Common myeloid progenitor, CD34-positive (primary cell): ENCODE results near the gene YPEL3.

ENCODE experiments used
- CTCF ChIA-PET: fragments of 350-600 bp; sonication (Branson Sonifier 250); formaldehyde crosslinking; loops from one replicate; lab custom pipeline; 2021; ENCODE audit warnings: antibody characterized with exemption; lab: Charles Lee
- POLR2A ChIA-PET: fragments of 350-600 bp; sonication (Branson Sonifier 250); formaldehyde crosslinking; loops from one replicate; lab custom pipeline; 2021; ENCODE audit warnings: antibody characterized with exemption; lab: Charles Lee
- DNase-seq, 3 donors: peaks; one replicate each; pipeline versions ENCODE4 v3.0.0 to v3.0.0-alpha.2; 2013
- H3K27ac ChIP-seq, 2 experiments: 1 replicate in 1 of 2; 2 replicates in 1 of 2; pipeline ENCODE4 v1.7.0; 2013; ENCODE audit warnings: inconsistent platforms in 2 of 2, low read length in 2 of 2, mild to moderate bottlenecking in 2 of 2, low read depth in 1 of 2, moderate library complexity in 1 of 2; ENCODE audit not compliant: severe bottlenecking in 2 of 2, insufficient read depth in 1 of 2, poor library complexity in 1 of 2
- H3K27me3 ChIP-seq, 5 experiments: replicated peaks in 2 of 5; 1 replicate in 3 of 5; 2 replicates in 2 of 5; pipeline versions ENCODE4 v1.6.1 to v1.7.0; 2013; ENCODE audit warnings: low read length in 4 of 5, mild to moderate bottlenecking in 2 of 5, moderate library complexity in 2 of 5, inconsistent platforms in 1 of 5; ENCODE audit not compliant: insufficient read depth in 5 of 5, control insufficient read depth in 4 of 5
- H3K36me3 ChIP-seq, 4 experiments: 1 replicate in 2 of 4; 2 replicates in 2 of 4; pipeline versions ENCODE4 v1.6.1 to v1.7.0; 2013; ENCODE audit warnings: low read length in 3 of 4, control low read depth in 1 of 4, mild to moderate bottlenecking in 1 of 4; ENCODE audit not compliant: control insufficient read depth in 4 of 4, insufficient read depth in 4 of 4
- H3K4me1 ChIP-seq, 4 experiments: 1 replicate in 3 of 4; 2 replicates in 1 of 4; pipeline versions ENCODE4 v1.6.1 to v1.7.1; 2013; ENCODE audit warnings: low read length in 3 of 4, mild to moderate bottlenecking in 3 of 4, control low read depth in 1 of 4, inconsistent platforms in 1 of 4, moderate library complexity in 1 of 4; ENCODE audit not compliant: control insufficient read depth in 4 of 4, insufficient read depth in 4 of 4; ENCODE audit errors: control extremely low read depth in 1 of 4
- H3K4me3 ChIP-seq, 7 experiments: 1 replicate in 4 of 7; 2 replicates in 3 of 7; pipeline versions ENCODE4 v1.5.1 to v1.7.0; 2013; ENCODE audit warnings: mild to moderate bottlenecking in 7 of 7, low read length in 6 of 7, moderate library complexity in 6 of 7, inconsistent platforms in 2 of 7, low read depth in 2 of 7, control low read depth in 1 of 7; ENCODE audit not compliant: insufficient read depth in 4 of 7, control insufficient read depth in 1 of 7; ENCODE audit errors: extremely low read depth in 1 of 7
- H3K9me3 ChIP-seq, 5 experiments: 1 replicate in 4 of 5; 2 replicates in 1 of 5; pipeline versions ENCODE4 v1.6.1 to v1.7.1; 2013; ENCODE audit warnings: low read length in 4 of 5, mild to moderate bottlenecking in 2 of 5, inconsistent platforms in 1 of 5, low read depth in 1 of 5, moderate library complexity in 1 of 5; ENCODE audit not compliant: control insufficient read depth in 4 of 5, insufficient read depth in 2 of 5; ENCODE audit errors: control extremely low read depth in 1 of 5
- WGBS: methylation state at CpG from one replicate; pipeline ENCODE4 v1.1.5; 2013; ENCODE audit not compliant: insufficient coverage; 5-methylcytosine and 5-hydroxymethylcytosine counted together

The YPEL3 gene

GRCh38 chr16:30065943-30066760 lies 29.9 kb downstream of the YPEL3 start:
- CTCF ChIA-PET = interaction anchor here (0.9 to 19.2 kb wide), 14 partner anchors 9 to 119 kb away, joined by 3 to 235 read pairs (median 3); partner anchors contain the start of genes PPP4C, TBX6 and YPEL3
- peak overlapping the region; percentile 82 to 99 (median 93) for H3K4me3 ChIP-seq
- H3K9me3 ChIP-seq = no peaks in the 10 kb centered on the region
- H3K27ac ChIP-seq = peak overlapping the region; percentile 82 to 91
- POLR2A ChIA-PET = interaction anchor here (0.6 to 2.6 kb wide), 11 partner anchors 9 to 601 kb away, joined by 3 to 20 read pairs (median 4); partner anchors contain the start of genes CORO1A, PPP4C, TAOK2 and TBX6
- peaks cover 11 to 48% (median 38%) of the 10 kb centered on the region in 4 experiments for H3K36me3 ChIP-seq
- peak; percentile 60 to 78 (median 74) for DNase-seq
- no peaks in the 10 kb centered on the region for H3K27me3 ChIP-seq
- WGBS = 2% methylated on average over 31 of the region's 44 CpGs
- peaks cover 0 to 38% (median 35%) of the 10 kb centered on the region in 4 experiments for H3K4me1 ChIP-seq

GRCh38 chr16:30065102-30065942 lies 30.7 kb downstream of the YPEL3 start, which contains the start of gene ALDOA:
TSS of gene ALDOA (plus strand) at chr16:30065760. CDS start at chr16:30066898, 1,138 bp downstream.
- H3K4me3 ChIP-seq = peak within 1 kb of the TSS; percentile 82 to 99 (median 93)
- DNase-seq = peak; percentile 98 to 99 (median 99)
- ChIA-PET CTCF (interaction anchor here (0.9 to 19.2 kb wide), 11 partner anchors 8 to 120 kb away, joined by 3 to 235 read pairs (median 4); partner anchors contain the start of genes PPP4C, TBX6 and YPEL3), POLR2A (interaction anchor here (0.6 to 2.6 kb wide), 10 partner anchors 9 to 399 kb away, joined by 3 to 20 read pairs (median 4); partner anchors contain the start of genes CORO1A, PPP4C, TAOK2 and TBX6)
- peak within 1 kb of the TSS; percentile 82 to 91 for H3K27ac ChIP-seq
- WGBS = under 1% methylated on average over 86 of the region's 99 CpGs
- peaks cover 0 to 38% (median 35%) of the 10 kb centered on the region in 4 experiments for H3K4me1 ChIP-seq
- H3K9me3 ChIP-seq = no peaks in the 10 kb centered on the region
- peaks cover 7 to 39% (median 31%) of the 10 kb centered on the region in 4 experiments for H3K36me3 ChIP-seq
- no peaks in the 10 kb centered on the region for H3K27me3 ChIP-seq

GRCh38 chr16:30064729-30065101 lies 31.3 kb downstream of the YPEL3 start:
- no peaks in the 10 kb centered on the region for H3K27me3 ChIP-seq
- H3K27ac ChIP-seq = peak overlapping the region in 1 of 2 experiments; percentile 91
- CTCF ChIA-PET = interaction anchor here (1.2 to 19.2 kb wide), 6 partner anchors 9 to 121 kb away, joined by 3 to 235 read pairs (median 6); partner anchors contain the start of genes PPP4C, TBX6 and YPEL3
- H3K4me3 ChIP-seq = peak overlapping the region; percentile 82 to 99 (median 93)
- no peak for DNase-seq
- peaks cover 3 to 33% (median 26%) of the 10 kb centered on the region in 4 experiments for H3K36me3 ChIP-seq
- POLR2A ChIA-PET = interaction anchor here (0.6 to 2.6 kb wide), 6 partner anchors 10 to 398 kb away, joined by 4 to 20 read pairs (median 10); partner anchors contain the start of genes PPP4C, TAOK2 and TBX6
- peaks cover 0 to 38% (median 35%) of the 10 kb centered on the region in 4 experiments for H3K4me1 ChIP-seq
- H3K9me3 ChIP-seq = no peaks in the 10 kb centered on the region
- WGBS = 0% methylated on average over 14 of the region's 25 CpGs

GRCh38 chr16:30063893-30064728 lies 31.9 kb downstream of the YPEL3 start:
- POLR2A ChIA-PET = interaction anchor here (0.6 to 2.2 kb wide), 3 partner anchors 9 to 310 kb away, joined by 3 to 11 read pairs (median 5); partner anchors contain the start of gene TAOK2
- no peaks in the 10 kb centered on the region for H3K9me3 ChIP-seq
- H3K27ac ChIP-seq = peak overlapping the region; percentile 50 to 91
- H3K4me3 ChIP-seq = peak overlapping the region; percentile 82 to 99 (median 93)
- H3K4me1 ChIP-seq = peaks cover 0 to 38% (median 32%) of the 10 kb centered on the region in 4 experiments
- DNase-seq = peak; percentile 72 to 84 (median 81)
- WGBS = 3% methylated on average over 14 of the region's 27 CpGs
- CTCF ChIA-PET = interaction anchor here (0.9 to 19.2 kb wide), 9 partner anchors 9 to 122 kb away, joined by 3 to 235 read pairs (median 5); partner anchors contain the start of genes PPP4C, TBX6 and YPEL3
- H3K27me3 ChIP-seq = no peaks in the 10 kb centered on the region
- H3K36me3 ChIP-seq = peaks cover 0 to 27% (median 21%) of the 10 kb centered on the region in 4 experiments

- Histone ChIP-seq H3K9me3 (no peaks in the 10 kb centered on the region), H3K4me3 (peak overlapping the region in 6 of 7 experiments; percentile 82 to 99 (median 94)), H3K27me3 (no peaks in the 10 kb centered on the region), H3K4me1 (peaks cover 0 to 38% (median 30%) of the 10 kb centered on the region in 4 experiments), H3K27ac (peak overlapping the region; percentile 50 to 91), H3K36me3 (peaks cover 0 to 20% (median 14%) of the 10 kb centered on the region in 4 experiments)
- WGBS = 55% methylated on average over 12 of the region's 12 CpGs
- ChIA-PET CTCF (interaction anchor here (0.5 to 5.1 kb wide), 6 partner anchors 8 to 61 kb away, joined by 3 to 25 read pairs (median 4); partner anchors contain the start of gene TBX6), POLR2A (interaction anchor here (0.6 kb wide), 1 partner anchor 311 kb away, joined by 3 read pairs; no protein-coding TSS in a partner anchor)
- DNase-seq = no peak
These were observed 32.6 kb downstream of the YPEL3 start for GRCh38 chr16:30063278-30063892.
